NCI-H2081 (cell line): ENCODE results near the gene RALGPS1.

Experiments
- DNase-seq, 2 experiments: peaks; one replicate each; lab custom pipeline; 2025; lab: John Stamatoyannopoulos, UW

Gene RALGPS1

DNA sequence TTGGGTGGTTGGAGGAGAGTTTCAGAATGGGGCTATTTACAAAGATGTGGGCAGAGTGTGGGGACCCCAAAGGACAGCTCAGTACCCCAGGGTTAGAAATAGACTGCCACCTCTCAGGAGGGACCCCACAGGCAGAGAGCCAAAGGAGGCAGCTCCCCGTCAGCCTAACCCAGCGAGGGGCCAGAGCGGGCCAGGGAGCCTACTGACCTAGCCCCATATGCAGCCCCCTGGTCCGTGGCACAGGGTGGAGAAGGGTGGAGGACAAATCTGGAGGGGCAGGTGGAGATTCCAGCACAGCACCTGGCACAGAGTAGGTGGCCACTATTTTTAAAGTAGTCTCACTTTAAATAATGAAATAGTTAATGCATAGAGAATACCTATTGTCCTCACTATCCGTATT, 275.0 kb downstream of the RALGPS1 start:
- no peak for DNase-seq

DNA sequence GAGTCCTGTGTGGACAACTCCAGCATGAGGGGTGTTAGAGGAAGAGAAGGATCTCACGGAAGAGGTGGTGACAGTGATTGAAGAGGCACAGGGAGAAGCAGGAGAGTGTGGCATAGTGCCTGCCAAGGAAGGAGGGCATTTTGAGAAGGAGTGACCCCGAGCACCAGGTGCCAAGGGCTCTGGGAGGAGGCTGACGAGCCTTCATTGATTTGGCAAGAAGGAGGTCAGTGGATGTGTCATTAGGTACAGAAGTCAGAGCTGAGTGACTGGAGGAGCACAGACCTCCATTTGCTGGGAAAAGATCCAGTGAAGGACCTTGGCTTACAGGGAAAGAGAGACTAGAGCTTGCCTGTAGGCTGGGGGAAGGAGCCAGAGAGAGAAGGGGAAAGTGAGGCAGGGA, 278.2 kb downstream of the RALGPS1 start:
- DNase-seq: no peak

DNA sequence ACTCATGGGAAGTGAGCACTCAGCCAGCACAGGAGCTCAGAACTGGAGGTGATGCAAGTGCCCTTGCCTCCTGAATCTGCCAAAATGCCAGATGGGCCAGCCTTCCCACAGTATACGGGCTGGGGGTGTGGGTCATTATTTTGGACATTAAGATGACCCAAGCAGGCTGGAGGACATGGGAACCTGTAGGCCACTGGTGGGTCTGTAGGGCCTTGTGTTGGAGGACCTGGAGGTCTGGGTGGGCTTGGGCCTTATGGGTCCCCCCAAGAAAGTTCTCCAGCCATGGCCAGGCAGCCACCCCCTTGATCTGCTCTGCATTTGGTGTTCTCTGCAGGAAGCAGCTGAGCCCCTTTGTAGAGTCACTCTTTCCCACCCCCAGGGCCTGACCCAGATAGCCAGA, 278.9 kb downstream of the RALGPS1 start:
- DNase-seq: no peak

DNA sequence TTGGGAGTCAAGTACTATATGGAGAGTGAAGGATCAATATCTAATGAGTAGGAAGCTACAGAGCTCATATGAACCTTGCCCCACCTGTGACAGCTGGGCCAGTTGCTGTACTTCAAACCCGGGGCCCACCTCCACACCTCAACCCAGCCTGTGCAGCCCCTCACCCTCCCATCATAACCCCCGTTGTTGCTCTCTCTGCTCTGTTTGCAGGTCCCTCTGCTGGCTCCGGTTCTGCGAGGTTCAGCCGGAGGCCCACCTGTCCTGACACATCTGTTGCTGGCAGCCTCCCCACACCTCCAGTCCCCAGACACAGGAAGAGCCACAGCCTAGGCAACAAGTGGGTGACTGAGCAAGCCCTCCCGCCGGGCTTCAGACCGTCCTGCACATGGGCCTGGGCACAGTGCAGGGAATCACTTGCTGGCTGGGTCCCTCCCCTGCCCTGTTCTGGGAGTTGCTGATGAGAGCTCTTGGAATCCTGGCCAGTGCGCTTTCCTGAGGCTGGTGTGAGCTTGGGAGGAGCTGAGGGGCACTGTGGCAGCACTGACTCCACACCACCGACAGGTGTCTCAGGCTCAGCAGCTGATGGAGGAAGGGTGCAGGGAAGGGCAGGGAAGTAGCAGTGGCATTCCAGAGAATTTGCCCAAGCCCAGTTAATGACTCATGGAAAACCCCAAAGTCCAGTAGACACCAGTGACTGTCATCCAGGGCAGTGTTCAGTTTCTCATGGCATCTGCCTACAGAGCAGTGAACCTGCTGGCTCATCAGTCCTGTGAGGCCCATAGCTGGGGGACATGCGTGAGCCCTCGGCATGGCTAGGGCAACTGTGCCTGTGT, 280.5 kb downstream of the RALGPS1 start:
- no peak for DNase-seq

DNA sequence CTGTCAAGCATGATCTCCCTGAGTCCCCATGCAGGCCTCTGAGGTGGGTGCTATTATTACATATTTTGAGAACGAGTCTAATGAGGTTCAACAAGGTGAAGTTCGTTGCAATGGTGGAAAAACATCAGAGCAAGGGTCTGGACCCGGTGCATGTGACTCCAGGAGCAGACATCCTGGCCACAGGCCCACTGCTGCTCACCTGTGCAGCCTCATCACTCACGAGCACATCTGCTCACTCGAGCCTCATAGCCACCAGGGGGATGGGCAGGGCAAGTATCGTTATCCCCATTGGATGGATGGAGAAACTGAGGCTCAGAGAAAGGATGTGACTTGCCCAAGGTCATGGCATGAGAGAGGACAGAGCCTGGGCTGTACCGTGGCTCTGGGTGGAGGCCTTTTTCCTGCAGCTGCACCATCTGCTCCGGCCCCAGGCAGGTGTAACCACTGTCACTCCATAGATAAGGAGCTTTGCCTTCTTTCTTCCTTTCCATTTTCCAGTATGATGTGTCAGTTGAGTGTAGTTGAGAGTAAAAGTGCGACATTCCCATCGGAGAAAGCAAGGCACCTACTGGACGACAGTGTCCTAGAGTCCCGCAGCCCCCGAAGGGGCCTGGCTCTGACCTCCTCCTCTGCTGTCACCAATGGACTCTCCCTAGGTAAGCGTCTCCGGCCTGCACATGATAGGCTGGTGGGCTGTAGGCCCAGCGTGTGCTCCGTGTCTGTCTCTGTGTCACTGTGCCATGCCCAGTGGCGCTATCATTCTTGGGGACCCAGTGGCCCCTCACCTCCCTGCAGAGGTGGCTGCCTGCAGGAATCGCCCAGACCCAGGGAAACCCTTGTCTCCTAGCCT, 281.6 kb downstream of the RALGPS1 start:
- DNase-seq: no peak

DNA sequence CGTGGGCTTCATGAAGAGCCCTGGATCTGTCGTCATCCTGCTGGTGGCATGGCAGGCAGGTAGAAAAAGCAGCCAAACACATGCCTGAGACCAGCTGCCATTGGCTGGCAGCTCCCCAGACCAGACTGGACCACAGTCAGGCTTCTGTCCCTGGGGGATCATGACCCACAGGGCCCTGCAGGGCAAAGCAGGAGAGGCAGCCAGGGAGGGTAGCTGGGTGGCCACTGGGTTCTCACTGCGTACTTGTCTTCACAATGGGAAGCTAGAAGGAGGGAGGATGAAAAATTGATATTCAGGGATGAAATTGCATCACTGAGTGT, 282.2 kb downstream of the RALGPS1 start:
- DNase-seq: no peak

DNA sequence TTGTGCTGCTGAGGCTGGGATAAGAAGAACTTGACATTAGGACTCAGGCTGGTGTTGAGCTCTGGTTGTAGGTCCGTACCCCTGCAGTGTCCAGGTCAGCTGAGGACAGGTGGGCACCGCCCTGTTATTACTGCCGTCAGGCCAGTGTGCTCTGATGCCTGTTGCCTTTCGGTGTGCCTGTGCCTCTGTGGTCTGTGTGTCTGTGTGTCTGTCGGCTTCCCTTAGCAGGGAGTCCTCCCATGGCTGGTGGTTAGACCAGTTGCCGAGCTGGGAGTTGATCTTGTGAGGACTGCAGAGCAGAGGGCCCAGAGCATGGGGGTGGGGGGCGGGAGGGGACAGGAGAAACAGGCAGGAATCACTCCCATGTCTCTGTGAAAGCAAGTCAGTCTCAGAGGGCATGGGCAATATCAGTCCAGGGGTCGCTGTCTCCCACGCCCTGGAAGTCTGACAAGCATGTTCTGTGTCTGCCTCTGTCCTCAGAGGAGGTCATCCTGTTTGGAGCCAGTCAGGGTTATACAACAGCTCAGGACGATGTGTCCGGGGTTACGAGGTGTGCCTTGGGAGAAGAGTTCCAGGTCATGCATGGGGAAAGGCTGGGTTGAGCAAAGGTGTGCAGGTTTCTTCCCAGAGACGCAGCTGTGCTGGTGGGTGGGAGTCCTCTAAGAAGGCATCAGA, 282.7 kb downstream of the RALGPS1 start:
- no peak for DNase-seq

DNA sequence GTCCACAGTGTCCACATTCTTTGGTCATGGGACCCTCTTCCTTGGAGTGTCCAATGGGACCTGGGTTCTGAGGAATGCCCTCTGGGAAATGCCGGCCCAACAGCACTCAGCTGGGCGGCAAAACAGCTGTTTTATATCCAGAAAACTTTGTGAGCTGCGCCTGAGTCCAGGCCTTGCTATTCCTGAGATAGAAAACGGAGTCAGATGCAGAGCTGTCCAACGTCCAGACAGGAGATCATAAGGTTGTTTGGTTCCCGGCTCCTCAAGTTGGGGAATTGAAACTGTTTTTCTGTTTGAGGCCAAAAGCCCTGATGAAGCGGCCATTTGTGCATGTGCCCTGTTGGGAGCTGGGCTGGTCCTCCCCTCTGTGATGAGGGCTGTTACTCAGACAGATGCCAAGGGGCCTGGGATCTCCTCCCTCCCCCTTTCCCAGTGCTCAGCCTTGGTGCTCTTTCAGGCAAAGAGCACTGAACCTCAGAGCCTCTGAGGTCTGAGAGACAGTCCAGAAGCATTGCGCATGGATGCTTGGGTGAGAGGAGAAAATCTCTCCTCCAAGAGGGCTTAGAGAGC, 283.4 kb downstream of the RALGPS1 start:
- no peak for DNase-seq

DNA sequence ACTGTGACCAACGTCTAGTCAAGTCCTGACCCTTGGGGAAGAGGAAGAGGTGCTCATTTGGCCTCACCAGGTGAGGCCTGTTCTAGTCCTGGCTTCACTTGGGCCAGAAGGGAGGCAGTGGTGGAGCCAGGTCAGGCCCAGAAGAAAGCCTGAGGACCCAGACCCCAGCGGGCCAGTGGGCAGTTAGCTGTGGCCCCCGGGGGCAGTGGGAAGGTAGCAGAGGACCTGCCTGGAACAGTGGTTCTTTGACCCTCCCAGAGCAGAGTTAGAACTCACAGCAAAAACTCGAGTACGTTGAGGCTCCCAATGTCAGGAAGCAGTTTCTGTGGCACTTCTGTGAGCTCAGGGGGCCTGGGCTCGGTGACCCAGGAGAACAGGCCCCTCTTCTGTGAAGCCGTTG, 284.0 kb downstream of the RALGPS1 start:
- DNase-seq: no peak

DNA sequence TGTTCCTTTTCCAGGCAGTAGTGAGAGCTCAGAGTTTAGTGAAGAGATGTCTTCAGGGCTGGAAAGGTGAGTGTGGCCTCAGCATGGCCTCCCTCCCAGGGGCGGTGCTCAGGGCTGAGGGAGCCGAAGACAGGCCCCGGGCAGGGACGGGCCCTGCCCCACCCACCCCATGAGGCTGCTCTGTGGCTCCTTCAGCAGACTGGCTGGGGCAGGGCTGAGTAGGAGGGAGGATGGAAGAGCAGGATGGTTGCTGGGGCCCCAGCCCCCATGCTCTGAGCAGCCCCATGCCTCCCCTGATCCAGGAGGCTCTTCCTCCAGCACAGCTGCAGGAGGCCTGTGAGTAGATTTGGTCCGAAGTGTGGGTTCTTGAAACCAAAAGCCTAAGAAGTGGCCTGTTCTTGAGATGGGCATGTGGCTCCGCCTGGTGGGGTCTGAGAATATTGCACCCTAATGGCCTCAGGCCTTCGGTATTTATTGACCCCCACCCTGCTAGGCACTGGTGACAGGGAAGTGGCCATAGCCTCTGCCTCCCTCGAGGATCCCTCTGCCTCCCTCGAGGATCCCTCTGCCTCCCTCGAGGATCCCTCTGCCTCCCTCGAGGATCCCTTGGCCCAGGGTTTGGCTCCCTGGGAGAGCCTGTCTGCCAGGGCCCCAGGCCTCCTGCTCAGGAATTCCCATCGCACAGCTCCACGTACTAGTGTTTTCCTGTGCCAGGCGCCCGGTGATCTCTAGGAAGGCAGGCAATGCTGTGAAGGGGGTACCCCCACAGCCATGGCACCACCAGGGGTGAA, 284.6 kb downstream of the RALGPS1 start:
- DNase-seq: peak; percentile 49

DNA sequence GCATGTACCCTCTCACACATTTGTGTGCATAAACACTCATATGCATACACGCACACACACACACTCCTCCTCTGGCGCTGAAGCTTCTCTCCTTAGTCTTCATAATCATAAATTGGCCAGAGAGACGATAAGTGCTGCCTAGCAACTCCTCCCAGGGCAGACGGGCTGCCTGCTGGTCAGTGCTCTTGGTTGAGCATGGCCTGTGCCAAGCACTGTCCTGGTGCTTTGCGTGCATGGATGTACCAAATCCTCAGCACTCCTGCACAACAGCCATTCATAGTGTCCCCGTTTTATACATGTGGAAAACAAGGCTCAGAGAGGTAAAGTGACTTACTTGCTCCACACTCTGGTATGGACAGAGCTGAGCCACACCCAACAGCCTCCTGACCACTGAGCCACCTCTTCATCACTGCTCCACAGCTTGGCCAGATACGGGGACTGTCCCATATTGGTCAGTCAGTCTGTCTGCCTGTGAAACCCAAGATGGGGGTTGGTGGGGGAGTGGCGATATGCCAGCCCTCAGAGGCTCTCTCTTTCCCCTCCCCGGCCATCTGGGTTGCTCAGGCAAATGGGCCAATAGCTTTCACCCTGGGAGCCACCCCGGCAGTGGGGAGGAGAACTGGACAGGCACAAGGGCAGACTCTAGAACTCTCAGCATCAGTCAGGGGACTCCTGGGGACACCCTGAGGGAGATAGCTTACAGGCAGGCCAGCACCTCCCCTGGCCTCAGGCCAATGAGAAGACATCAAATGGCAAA, 285.7 kb downstream of the RALGPS1 start:
- no peak for DNase-seq

DNA sequence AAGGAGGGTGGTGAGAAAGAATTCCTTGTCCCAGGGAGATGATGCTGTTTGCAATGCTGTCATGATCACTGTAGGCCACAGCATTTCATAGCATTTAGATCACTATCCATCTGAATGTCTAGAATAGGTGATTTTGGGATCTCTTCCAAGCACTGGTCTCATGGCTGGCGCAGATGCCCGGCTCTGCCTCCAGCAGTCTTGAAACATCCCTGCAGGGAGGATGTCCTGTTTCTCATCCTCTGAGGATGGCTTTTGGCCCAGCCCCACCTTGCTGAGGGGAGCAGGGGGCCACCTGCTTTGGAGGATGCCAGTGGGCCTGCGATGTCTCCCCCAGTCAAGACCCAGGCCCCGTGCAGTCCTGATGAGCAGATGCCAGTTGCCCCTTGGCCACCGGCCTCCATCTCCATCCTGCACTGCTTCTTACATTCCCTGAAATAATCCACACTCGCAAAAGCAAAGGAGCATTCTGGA, 286.5 kb downstream of the RALGPS1 start:
- DNase-seq: no peak

DNA sequence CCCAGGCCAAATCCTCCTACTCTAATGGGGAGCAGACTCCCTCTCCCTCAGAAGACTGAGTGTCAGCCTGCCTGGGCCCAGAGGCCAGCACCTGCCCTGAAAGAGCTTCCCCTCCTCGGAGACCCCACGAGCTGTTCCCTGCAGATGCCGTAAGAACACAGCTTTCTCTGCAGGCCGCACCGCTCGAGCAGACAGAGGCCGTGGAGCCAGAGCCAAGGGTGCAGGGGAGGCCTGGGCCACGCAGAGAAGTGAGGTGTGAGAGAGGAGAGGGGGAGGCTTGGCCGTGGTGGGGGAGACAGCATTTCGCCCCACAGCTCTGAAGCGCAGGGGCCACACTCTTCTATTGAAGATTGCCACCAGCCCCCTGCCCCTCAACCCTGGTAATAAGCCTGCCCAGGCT, 287.1 kb downstream of the RALGPS1 start:
- no peak for DNase-seq

DNA sequence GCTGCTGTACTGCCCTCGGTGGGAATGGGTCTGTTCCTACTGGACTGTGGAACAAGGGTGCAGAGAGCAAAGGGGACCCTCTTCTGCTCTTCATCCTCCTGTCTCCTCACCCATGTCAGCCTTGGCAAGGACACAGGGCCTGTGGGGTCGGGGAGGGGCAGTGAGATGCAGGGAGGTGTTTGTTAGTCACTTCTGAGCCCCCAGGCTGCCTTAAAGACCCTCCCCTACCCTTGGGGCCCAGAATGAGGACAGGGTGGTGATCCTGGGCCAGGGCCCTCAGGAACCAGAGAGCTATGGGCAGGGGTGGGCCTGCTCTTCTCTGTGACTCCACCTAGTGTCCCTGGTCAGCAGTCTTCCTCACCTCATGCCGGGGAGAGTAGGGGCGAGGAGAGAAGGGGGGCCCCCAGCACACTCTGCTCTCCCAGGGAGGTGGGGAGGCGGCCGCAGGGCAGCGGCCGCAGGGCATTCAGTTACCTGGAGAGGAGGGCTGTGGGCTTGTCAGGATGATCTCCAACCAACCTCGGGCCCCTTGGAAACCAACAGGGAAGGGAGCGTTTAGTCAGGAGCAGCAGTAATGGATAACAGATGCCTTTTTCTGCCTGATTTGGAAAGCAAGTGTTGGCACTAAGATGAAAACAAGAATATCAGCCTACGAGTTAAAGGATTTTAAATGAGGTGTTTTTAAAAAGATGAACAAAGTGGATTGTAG, 288.0 kb downstream of the RALGPS1 start:
- no peak for DNase-seq

DNA sequence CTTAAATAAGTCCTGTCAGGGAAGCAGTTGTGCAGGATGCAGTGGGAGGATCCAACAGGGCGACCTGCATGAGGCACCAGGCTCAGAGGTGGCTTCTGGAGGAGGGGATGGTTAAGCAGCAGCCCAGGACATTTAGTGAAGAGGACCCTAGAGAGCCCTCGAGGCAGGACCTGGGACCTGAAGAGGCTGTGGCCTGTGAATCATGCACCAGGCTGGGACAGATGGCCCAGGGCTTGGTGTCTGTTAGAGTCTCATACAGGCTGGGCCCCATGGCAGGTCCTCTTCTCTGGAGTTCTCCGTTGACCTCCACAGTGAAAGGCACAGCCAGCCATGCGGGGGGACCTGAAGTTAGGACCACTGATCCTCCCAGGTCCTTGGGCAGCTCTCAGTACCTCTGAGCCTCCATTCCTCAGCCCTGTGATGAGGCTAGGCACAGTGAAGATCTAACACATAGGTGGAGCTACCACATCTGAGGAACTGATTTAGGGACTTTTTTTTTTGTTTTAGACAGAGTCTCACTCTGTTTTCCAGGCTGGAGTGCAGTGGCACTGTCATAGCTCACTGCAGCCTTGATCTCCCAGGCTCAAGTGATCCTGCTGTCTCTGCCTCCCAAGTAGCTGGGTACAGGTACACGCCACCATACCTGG, 289.2 kb downstream of the RALGPS1 start:
- DNase-seq: no peak

DNA sequence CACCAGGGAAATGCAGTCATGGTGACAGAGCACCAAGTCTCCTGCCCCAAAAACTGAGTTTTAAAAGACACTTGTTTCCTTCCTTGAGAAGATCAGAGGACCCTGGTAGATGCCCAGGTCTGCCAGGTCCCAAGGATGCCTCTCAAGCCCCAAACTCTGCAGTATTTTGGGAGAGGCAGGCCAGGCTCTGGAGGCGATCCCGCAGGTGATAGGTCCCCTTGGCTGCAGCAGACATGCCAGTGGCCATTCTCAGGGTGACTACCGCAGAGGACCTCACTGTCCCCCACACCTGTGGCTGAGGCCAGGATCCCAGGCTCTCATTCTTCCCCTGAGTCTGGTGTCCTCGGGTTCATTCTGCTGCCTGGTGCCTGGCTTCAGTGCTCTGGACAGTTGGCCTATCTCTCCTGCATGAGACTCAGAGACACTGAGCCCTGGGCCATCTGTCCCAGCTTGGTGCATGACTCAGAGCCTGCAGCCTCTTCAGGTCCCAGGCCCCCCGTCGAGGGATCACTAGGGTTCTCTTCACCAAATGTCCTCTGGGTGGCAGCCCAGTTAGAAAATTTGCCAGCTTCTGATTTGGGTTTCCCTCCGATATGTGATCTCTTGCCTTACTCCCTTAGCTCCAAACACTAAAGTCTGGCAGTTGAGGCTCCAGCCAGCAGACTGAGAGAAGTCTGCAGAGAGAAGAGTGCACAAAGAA, 290.3 kb downstream of the RALGPS1 start:
- DNase-seq: no peak

DNA sequence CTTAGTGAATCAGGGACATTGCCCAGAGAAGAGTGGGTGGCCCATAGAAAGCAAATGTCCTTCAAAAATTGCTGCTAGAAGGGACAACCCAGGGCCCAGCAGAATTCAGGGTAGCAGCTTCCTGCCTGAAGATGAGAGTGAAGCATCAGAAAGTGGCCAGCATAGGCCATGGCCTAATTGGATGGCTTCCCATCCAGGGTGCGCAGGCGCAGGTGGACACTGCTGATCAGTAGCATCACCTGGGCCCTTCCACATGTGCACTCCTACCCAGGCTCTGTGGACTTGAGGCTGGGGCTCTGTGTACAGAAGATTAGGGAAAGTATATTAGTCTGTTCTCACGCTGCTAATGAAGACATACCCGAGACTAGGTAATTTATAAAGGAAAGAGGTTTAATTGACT, 291.4 kb downstream of the RALGPS1 start:
- DNase-seq: no peak

DNA sequence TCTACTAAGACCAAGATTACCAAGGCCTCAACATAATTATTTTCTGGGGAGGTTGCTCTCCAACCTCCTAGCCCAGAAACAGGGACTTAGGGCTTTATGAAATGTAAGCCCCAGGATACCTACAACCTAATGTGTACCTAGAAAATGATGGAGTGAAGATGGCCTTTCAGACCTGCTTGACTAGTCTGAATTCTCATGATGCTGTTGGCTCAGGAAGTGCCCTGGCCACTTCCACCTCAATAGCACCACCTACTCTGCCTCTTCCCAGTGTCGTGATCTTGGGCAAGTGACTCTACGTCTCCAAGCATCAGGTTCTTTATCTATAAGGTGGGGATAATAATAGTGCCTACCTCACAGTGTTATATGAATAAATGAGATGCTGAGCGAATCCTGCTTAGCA, 292.1 kb downstream of the RALGPS1 start:
- no peak for DNase-seq
